SK-N-DZ (cell line): Measurements from ENCODE around the gene PLK3.
"Not testable (repeated sequence)": the region's sequence is repeated elsewhere in the genome, so short reads cannot be mapped to it uniquely, and the experiment has no call there.

ENCODE experiments used
- DNase-seq: peaks from one replicate; pipeline ENCODE4 v3.0.0-alpha.2; 2015; ENCODE audit warnings: low spot score

PLK3 gene

GRCh38 chr1:44827197-44828002, 27.2 kb downstream of the PLK3 start:
- DNase-seq: no peak

- DNase-seq: no peak
Measured at GRCh38 chr1:44828003-44828651, 27.9 kb downstream of the PLK3 start.

- no peak for DNase-seq
Measured at GRCh38 chr1:44828841-44829440, 28.8 kb downstream of the PLK3 start.

GRCh38 chr1:44829506-44830384, 29.6 kb downstream of the PLK3 start:
- DNase-seq: no peak

- no peak for DNase-seq
Measured at GRCh38 chr1:44830900-44831304, 30.7 kb downstream of the PLK3 start.

- no peak for DNase-seq
Measured at GRCh38 chr1:44831516-44831915, 31.3 kb downstream of the PLK3 start.

GRCh38 chr1:44832056-44832705, 32.0 kb downstream of the PLK3 start:
- no peak for DNase-seq

- DNase-seq: no peak
Measured at GRCh38 chr1:44834328-44834727, 34.2 kb downstream of the PLK3 start.

GRCh38 chr1:44835738-44836675, 35.8 kb downstream of the PLK3 start:
- DNase-seq: peak; percentile 77

- not testable (repeated sequence) for DNase-seq
Measured at GRCh38 chr1:44838294-44838693, 38.1 kb downstream of the PLK3 start.

GRCh38 chr1:44839576-44839975, 39.4 kb downstream of the PLK3 start:
- no peak for DNase-seq

- no peak for DNase-seq
Measured at GRCh38 chr1:44842486-44842861, 42.3 kb downstream of the PLK3 start.

- DNase-seq: peak; percentile 88
Measured at GRCh38 chr1:44842862-44843655, 42.9 kb downstream of the PLK3 start, which contains the start of gene PTCH2. Gene PTCH2 (minus strand): TSS chr1:44843253. CDS start chr1:44842932, 321 bp downstream.

GRCh38 chr1:44846985-44847384, 46.8 kb downstream of the PLK3 start:
- DNase-seq: no peak

- DNase-seq: no peak
Measured at GRCh38 chr1:44847845-44848244, 47.7 kb downstream of the PLK3 start.

- no peak for DNase-seq
Measured at GRCh38 chr1:44848456-44849181, 48.4 kb downstream of the PLK3 start.

- DNase-seq: no peak
Measured at GRCh38 chr1:44849575-44850132, 49.5 kb downstream of the PLK3 start.

GRCh38 chr1:44851308-44851707, 51.1 kb downstream of the PLK3 start:
- DNase-seq: no peak
